ENCODE results near the gene ZBTB17.
"Not testable (repeated sequence)": the region's sequence is repeated elsewhere in the genome, so short reads cannot be mapped to it uniquely, and the experiment has no call there.

ZBTB17 gene

GRCh38 chr1:15934211-15935055 lies 41.5 kb downstream of the ZBTB17 start:
- DNase-seq: no peak

DNA sequence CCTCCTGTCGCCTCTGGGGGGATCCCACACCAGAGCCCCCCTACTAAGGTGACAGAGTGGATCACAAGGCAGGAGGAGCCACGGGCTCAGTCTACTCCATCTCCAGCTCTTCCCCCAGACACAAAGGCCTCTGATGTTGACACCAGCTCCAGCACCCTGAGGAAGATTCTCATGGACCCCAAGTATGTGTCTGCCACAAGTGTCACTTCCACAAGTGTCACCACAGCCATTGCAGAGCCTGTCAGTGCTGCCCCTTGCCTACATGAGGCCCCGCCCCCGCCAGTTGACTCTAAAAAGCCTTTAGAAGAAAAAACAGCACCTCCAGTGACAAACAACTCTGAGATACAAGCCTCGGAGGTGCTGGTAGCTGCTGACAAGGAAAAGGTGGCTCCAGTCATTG lies 42.2 kb downstream of the ZBTB17 start:
- no peak for DNase-seq

DNA sequence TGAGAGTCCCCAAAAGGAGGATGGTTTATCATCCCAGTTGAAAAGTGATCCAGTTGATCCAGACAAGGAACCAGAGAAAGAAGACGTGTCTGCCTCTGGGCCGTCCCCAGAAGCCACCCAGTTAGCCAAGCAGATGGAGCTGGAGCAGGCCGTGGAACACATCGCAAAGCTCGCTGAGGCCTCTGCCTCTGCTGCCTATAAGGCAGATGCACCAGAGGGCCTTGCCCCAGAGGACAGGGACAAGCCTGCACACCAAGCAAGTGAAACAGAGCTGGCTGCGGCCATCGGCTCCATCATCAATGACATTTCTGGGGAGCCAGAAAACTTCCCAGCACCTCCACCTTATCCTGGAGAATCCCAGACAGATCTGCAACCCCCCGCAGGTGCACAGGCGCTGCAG lies 43.3 kb downstream of the ZBTB17 start:
- DNase-seq: no peak

DNA sequence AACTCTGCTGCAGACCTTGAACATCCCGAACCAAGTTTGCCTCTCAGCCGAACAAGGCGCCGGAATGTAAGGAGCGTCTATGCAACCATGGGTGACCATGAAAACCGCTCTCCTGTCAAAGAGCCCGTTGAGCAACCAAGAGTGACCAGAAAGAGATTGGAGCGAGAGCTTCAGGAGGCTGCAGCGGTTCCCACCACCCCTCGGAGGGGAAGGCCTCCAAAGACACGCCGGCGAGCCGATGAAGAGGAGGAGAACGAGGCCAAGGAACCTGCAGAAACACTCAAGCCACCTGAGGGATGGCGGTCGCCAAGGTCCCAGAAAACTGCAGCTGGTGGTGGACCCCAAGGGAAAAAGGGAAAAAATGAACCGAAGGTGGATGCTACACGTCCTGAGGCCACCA lies 44.0 kb downstream of the ZBTB17 start:
- DNase-seq: no peak

GRCh38 chr1:15931401-15931800 lies 44.5 kb downstream of the ZBTB17 start:
- no peak for DNase-seq

- no peak for DNase-seq
These were observed 46.6 kb downstream of the ZBTB17 start for GRCh38 chr1:15928971-15929965.

- DNase-seq: not testable (repeated sequence)
These were observed 49.5 kb downstream of the ZBTB17 start for GRCh38 chr1:15926448-15926847.

DNA sequence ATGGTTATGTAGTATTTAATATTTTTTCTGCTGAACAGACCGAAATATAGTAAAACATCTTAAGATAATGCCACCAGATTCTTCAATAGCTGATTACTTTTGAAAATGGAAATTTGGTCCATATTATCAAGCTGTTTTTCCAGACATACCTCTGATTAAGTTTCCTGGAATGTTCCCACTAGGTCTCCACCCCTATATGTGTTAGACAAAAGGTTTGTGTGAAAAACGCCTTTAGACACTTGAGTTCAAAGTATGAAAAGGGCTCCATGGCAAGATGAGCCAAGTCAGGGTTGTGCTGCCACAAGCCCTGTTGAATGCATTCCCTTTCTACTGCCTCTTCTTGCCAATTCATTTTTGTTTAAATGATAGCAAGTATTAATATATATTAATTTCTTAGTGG lies 52.7 kb downstream of the ZBTB17 start:
- no peak for DNase-seq

GRCh38 chr1:15918962-15919715 lies 56.8 kb downstream of the ZBTB17 start:
- DNase-seq: peak; percentile 21

GRCh38 chr1:15916916-15917315 lies 59.0 kb downstream of the ZBTB17 start:
- DNase-seq: no peak

GRCh38 chr1:15916417-15916816 lies 59.5 kb downstream of the ZBTB17 start:
- DNase-seq: no peak

DNA sequence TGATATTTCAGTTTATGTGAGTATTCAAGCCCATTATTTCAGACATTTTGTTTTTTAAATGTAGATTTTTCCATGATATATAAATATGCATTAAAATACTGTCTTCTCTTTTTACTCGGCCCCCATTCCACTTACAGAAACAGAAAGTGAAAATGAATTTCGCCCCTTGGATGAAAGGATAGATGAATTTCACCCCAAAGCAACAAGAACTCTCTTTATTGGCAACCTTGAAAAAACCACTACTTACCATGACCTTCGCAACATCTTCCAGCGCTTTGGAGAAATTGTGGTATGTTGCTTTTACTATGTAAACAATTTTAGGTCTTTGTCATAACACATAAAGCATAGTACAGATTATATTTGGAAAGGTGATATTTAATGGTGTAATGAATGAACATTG lies 59.9 kb downstream of the ZBTB17 start:
- DNase-seq: peak; percentile 8

DNA sequence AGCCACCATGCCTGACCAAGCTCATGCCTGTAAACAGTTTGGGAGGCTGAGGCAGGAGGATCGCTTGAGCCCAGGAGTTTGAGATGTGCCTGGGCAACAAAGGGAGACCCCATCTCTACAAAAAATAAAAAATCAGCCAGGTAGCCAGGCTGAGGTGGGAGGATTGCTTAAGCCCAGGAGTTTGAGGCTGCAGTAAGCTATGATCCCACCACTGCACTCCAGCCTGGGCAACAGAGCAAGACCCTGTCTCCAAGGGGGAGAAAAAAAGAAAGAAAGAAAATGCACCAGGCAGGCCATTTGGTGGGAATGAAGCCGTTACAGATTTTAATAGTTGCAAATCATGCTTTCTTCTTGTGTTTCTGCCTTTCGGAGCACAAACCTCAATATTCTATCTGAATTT lies 62.3 kb downstream of the ZBTB17 start:
- DNase-seq: not testable (repeated sequence)

DNA sequence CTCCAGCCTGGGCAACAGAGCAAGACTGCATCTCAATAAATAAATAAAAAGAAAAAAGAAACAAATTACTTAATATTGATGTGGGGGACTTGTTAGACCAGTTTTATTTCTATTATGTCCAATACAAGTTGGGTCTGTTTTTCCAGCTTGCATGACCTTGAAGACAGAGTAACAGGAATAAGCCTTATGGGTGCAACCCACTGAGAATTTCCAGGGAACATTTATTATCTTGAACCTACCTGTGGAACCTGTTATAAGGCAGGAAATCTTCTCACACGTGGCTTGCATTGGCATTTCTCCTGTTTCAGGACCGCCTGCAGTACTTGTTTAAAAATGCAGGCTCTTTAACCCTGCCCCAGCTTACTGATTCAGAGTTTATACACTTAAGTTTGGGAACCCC lies 64.0 kb downstream of the ZBTB17 start:
- no peak for DNase-seq

- DNase-seq: no peak
These were observed 64.8 kb downstream of the ZBTB17 start for GRCh38 chr1:15911141-15911540.

- DNase-seq: no peak
These were observed 67.3 kb downstream of the ZBTB17 start for GRCh38 chr1:15908597-15908996.

GRCh38 chr1:15902882-15903281 lies 73.0 kb downstream of the ZBTB17 start:
- DNase-seq: no peak

- no peak for DNase-seq
These were observed 75.1 kb downstream of the ZBTB17 start for GRCh38 chr1:15900662-15901279.

- no peak for DNase-seq
These were observed 76.6 kb downstream of the ZBTB17 start for GRCh38 chr1:15899266-15899665.

DNA sequence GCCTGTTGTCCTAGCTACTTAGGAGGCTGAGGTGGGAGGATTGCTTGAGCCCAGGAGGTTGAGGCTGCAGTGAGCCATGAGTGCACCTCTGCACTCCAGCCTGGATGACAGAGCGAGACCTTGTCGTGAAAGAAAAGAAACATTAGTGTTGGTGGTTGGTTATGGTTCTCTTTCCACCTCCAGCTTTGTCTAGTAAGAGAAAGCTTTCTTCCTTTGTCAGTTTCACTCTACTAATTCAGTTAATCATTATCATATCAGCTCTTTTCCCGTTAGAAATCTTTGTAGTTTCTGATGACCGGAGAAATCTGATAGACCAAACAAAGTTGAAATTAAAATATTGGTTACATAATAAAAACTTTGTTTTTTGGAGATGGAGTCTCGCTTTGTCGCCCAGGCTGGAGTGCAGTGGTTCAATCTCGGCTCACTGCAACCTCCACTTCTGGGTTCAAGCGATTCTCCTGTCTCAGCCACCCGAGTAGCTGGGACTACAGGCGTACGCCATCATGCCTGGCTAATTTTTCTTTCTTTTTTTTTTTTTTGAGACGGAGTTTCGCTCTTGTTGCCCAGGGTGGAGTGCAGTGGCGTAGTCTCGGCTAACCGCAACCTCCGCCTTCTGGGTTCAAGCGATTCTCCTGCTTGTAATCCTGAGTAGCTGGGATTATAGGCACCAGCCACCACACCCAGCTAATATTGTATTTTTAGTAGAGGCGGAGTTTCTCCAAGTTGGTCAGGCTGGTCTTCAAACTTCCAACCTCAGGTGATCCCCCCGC lies 78.9 kb downstream of the ZBTB17 start:
- not testable (repeated sequence) for DNase-seq

DNA sequence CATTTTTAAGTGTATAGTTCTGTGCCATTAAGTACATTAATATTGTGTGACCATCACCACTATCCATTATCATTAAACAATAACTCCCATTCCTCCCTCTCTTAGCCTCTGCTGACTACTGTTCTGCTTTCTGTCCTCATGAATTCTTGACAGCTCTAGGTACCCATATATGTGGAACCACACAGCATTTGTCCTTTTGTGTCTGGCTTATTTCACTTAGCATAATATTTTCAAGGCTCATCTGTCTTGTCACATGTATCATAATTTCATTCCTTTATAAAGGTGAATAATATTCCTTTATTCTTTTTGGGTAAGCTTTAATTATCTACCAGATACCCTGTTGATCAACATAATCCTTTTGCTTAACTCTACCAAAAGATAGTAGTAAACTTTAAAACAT lies 80.7 kb downstream of the ZBTB17 start:
- DNase-seq: no peak

All from central memory CD4-positive, alpha-beta T cell (primary cell).